ENCODE measurements around the gene PMEL.
"Not testable (repeated sequence)": the region's sequence is repeated elsewhere in the genome, so short reads cannot be mapped to it uniquely, and the experiment has no call there.

Gene PMEL

DNA sequence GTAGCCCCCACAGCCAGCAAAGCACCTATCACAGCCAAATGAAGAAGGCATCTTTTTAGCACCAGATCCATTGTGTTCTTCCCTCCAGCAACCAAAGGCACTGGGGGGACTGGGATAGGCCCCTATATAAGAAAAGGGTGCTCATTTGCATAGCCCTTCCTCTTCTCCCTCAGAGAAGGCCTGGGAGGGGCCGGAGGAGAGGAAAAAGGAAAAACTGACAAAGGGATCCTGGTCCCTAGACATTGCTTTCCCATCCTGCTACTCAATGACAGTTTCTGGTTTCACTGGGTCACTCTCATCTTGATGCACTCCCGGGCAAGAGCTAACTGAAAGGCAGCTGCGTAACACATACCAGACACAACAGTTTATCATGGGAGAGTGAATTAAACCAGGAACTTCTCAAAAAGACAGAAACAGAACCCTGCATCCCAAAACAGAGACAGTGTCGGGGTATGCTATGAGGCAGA lies at the start of gene PMEL:
TSS of gene PMEL (minus strand) at position 102 of the 467 bp plus-strand sequence. CDS start at position 71, 31 bp downstream.
- no peak for DNase-seq

GRCh38 chr12:56014205-56014604 lies 48.4 kb upstream of the PMEL start:
- peak; percentile 39 for DNase-seq

GRCh38 chr12:56013482-56013881 lies 47.6 kb upstream of the PMEL start:
- DNase-seq, result no peak

DNA sequence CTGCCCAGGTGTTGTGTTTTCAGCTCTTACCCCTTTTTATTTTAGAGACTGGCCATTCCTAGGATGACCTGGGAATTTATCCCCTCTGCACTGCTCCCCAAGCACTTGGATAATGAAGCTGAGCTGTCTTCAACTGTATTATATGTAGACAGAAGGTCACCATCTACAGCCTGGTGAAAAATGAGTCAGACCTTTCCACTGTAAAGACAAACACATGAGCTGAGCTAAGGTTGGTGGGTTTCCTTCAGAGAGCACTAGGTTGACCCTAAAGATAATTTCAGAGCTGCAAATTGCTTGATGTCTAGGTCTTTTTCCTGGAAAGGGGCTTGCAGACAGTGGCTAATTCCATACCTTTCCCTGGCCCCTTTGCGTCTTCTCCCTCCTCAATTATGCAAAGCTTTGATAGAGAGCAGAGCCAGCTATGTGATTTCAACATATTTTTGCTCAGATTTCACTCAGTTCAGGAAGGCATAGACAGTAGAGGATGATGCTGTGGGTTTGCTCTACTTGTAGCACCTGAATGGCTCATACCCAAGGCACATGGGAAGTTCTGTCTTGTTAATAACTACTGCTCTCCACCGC lies 45.8 kb upstream of the PMEL start:
- DNase-seq, result no peak

DNA sequence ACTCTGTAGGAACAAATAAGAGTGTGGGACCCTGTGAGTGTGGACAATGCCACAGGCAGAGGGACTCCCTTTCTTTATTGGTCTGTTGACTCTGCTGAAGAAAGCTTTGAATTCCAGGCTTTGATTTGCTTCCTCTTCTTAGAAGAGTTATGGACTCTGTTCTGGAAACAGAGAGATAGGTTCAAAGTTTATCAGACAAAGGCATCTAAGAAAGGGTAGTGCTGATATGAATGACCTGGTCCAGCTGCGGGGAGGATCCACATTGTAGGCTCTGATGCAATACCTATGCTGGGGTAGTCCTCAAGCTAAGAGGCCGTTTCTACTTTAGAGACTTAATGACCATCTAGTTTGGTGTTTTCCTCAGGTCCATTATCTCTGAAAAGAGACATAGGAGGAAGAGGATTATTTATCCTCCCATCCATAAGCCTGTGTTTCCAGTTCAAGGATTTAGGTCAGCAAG lies 44.3 kb upstream of the PMEL start:
- no peak for DNase-seq

DNA sequence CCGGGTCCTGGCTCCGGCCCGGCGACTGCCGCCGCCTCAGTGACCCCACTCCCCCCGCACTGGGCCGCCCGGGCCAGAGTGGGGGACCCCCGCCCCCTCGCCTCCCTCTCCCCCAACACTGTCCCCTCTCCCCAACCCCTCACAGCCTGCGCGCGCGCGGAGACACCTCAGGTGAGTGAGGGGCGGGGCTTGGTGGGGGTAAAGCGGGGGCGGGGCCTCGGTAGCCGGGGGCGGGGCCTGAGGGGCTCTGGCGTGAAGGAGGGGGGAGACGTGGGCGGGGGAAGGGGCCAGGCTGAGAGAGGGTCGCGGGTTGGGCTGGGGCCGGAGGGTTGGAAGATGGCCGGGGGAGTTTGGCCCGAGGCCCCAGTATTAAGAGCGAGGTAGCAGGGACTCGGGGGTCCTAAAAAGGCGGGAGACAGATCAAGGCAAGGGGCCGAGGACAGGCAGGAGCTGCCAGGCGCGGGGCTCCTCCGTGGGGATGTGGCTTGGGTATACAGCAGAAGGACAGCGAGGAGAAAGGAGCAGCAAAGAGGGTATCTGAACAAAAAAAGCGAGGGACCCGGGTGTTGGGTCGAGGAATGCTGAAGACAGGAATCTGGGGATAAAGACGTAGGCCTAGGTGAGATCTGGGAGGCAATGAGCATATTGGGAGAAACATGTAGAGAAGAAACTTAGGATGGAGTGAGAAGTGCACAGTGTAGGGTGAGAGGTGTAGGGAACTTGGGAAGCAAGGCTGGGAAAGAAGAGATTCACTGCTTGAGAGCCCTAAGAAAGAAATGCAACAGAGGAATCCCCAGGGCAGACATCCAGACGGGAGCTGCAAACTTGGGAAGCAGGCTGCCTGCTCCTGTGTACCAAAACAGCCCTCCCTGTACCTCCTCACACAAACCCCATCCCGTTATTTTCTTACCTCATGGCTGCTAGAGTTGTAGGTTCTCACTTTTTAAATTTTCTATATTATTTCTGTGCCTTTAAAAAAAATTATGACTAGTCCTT lies 42.0 kb upstream of the PMEL start:
- peak; percentile 84 for DNase-seq

DNA sequence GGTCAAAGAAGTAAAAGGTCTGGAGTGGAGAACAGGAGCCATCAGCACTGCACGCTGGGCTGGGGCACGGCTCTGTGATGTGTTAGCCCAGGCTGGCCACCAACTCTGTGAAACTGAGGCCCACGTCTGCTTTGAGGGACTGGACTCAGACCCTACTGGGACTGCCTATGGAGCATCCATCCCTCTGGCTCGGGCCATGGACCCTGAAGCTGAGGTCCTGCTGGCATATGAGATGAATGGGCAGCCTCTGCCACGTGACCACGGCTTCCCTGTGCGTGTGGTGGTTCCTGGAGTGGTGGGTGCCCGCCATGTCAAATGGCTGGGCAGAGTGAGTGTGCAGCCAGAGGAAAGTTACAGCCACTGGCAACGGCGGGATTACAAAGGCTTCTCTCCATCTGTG lies 38.4 kb upstream of the PMEL start:
- no peak for DNase-seq

DNA sequence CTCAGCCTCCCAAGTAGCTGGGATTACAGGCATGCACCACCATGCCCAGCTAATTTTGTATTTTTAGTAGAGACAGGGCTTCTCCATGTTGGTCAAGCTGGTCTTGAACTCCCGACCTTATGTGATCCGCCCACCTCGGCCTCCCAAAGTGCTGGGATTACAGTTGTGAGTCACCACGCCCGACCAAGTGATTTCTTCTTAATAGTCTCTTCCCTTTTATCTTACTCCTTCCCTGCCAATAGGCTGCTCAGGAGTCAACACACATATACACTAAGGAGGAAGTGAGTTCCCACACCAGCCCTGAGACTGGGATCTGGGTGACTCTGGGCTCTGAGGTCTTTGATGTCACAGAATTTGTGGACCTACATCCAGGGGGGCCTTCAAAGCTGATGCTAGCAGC lies 37.5 kb upstream of the PMEL start:
- not testable (repeated sequence) for DNase-seq

DNA sequence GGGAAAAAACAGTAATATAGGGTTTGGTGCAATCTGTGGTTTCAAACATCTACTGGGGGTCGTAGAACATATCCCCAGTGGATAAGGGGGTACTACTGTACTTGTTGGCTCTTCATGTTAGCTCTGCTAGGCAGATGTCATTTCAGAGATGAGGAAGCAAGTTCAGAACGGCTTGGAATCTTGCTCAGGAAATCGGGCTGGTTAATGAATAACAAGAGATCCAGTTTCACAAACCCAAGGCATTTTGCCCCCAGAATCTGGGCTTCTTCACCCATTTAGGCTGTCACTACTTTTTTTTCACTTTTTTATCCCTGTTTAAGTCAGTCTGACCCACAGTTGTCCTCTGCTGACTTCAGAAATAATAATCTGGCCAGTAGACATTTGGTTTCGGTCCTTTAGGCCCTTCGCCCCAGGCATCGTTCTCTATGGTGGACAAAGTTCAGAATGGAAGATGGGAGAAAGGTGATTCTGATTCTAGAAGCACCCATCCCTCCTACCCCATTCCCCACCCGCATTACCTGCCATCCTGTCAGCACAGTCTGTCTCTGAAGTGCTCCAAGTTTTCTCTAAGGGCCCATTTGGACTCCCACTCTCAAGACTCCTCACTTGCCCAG lies 35.8 kb upstream of the PMEL start:
- no peak for DNase-seq

DNA sequence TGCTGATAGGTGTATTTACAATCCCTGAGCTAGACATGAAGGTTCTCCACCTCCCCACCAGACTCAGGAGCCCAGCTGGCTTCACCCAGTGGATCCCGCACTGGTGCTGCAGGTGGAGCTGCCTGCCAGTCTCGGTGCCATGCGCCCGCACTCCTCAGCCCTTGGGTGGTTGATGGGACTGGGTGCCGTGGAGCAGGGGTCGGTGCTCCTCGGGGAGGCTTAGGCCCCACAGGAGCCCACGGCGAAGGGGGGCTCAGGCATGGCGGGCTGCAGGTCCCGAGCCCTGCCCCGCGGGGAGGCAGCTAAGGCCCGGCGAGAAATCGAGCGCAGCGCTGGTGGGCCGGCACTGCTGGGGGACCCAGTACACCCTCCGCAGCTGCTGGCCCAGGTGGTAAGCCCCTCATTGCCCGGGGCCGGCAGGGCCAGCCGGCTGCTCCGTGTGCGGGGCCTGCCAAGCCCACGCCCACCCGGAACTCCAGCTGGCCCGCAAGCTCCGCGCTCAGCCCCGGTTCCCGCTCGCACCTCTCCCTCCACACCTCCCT lies 34.2 kb upstream of the PMEL start:
- not testable (repeated sequence) for DNase-seq

DNA sequence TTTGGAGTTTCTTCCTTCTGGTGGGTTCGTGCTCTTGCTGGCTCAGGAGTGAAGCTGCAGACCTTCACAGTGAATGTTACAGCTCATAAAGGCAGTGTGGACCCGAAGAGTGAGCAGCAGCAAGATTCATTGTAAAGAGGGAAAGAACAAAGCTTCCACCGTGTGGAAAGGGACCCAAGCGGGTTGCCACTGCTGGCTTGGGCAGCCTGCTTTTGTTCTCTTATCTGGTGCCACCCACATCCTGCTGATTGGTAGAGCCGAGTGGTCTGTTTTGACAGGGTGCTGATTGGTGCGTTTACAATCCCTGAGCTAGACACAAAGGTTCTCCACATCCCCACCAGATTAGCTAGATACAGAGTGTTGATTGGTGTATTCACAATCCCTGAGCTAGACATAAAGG lies 33.7 kb upstream of the PMEL start:
- DNase-seq, result not testable (repeated sequence)

GRCh38 chr12:55997535-55997859 lies 31.7 kb upstream of the PMEL start:
- DNase-seq, result no peak

GRCh38 chr12:55996715-55997534 lies 31.1 kb upstream of the PMEL start, which contains the start of gene SUOX:
SUOX (plus strand) TSS chr12:55997276; CDS start chr12:56002222, 4,946 bp downstream.
- DNase-seq, result peak; percentile 97

- peak; percentile 63 for DNase-seq
These were observed 30.4 kb upstream of the PMEL start for GRCh38 chr12:55996201-55996714.

GRCh38 chr12:55995366-55995765 lies 29.5 kb upstream of the PMEL start:
- no peak for DNase-seq

DNA sequence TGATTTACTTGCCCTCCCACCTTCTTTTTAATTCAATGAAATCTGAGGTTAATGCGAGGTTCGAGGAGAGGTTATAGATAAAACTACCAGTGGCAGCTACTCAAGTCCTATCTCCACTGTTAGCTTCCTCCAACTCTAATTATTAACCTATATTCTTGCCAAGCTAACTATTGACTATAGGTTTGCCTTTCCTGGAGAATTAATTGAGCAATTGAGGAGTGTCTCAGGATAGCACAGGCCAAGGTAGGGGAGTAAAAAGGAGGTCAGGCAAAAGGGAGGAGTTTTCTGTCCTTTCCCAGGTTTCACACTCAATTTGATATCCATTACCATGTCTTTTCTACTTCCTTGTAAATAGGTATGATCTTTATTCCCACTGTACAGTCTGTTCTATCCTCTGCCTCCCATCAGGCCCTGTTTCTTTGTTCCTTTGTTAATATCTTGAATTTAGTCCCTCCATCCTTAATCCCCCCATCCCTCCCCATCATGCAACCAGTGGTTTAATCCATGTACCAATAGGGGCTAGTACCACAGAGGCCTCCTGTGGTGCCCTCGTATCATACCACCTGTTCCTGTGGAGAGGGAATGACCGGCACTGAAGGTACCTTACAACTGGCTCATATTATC lies 27.5 kb upstream of the PMEL start:
- DNase-seq, result no peak

DNA sequence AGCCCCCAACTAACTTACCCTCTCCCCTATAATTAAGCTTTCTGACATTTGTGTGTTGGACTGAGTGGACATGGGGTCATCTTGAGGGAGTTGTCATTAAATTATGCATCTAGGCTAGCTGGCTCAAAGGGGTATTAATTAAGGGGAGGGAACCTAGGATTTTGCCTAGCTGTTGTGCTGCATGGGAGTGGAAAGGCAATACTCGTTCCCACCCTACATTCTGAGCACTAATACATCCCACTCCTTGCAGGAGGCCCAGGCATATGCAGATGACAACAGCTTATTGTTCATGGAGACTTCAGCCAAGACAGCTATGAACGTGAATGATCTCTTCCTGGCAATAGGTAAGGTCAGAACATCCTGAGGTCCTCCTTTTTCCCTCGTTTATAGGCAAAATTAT lies 25.3 kb upstream of the PMEL start:
- no peak for DNase-seq

DNA sequence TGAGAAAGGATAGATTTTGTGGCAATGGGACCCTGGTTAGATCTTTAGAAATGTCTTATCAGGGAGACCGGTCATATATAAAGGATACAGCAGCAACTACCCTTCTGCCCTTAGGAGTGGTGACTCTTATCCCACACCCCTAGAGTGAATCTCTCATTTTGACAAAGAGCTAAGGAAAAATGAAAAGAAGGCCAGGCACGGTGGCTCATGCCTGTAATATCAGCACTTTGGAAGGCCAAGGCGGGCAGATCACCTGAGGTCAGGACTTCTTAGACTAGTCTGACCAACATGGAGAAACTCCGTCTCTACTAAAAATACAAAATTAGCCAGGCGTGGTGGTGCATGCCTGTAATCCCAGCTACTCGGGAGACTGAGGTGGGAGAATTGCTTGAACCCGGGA lies 20.1 kb upstream of the PMEL start:
- not testable (repeated sequence) for DNase-seq

- DNase-seq, result no peak
These were observed 19.5 kb upstream of the PMEL start for GRCh38 chr12:55985341-55985740.

DNA sequence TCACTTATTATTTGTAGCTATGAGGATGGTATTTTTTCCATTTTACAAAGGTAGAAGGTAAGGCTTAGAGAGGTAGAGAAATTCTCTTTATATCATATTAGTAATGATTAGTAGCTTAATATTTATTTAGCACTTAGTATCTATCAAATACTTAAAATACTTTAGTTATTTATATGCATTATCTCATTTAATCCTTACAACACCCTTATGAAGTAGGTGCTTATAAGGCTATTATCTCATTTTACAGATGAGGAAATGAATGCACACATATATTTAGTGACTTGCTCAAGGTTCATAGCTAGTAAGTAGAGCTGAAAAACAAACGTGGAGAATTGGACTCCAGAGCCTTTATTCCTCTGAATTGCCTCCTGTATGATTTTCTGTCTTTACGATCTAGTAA lies 19.0 kb upstream of the PMEL start:
- DNase-seq, result no peak

DNA sequence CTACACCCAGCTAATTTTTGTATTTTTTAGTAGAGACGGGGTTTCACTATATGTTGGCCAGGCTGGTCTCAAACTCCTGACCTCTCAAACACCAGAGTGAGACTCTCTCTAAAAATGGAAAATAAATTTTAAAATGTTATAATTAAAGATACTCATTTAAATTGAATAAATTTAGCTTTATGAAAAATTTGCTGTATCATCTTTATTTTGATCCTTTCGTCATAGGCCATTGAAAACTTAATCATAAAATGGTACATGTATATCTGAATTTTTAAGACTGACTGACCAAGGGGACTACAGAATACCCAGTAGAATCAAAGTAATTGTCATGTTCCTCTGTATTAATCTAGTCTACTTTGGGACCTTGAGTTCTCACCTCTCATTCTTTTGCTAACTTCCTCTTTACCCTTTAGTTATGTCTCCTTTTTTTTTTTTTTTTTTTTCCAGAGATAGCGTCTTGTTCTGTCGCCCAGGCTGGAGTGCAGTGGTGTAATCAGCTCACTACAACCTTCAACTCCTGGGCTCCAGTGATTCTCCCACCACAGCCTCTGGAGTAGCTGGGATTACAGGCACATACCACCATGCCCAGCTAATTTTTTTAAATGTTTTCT lies 17.5 kb upstream of the PMEL start:
- DNase-seq, result no peak
